ENCODE data around the gene HIVEP3.

HIVEP3 gene

GRCh38 chr1:41848216-41848952 lies 70.3 kb downstream of the HIVEP3 start:
- H3K9ac ChIP-seq (ENCODE audit: low read length in 2 of 2) = no peak overlapping the region
- H3K27ac ChIP-seq (ENCODE audit: low read length) = no peak overlapping the region
- no peaks in the 10 kb centered on the region for H3K4me1 ChIP-seq (ENCODE audit: control insufficient read depth, insufficient read depth, low read length)
- no peaks in the 10 kb centered on the region for H3K9me3 ChIP-seq (ENCODE audit: control insufficient read depth in 2 of 2, low read length in 2 of 2)
- H3K4me3 ChIP-seq (ENCODE audit: low read length in 2 of 2) = no peak overlapping the region
- no peaks in the 10 kb centered on the region for H3K36me3 ChIP-seq (ENCODE audit: control insufficient read depth in 2 of 2, insufficient read depth in 2 of 2, low read length in 2 of 2)
- no peaks in the 10 kb centered on the region for H3K27me3 ChIP-seq (ENCODE audit: control insufficient read depth in 1 of 2, insufficient read depth in 2 of 2, low read length in 2 of 2)

GRCh38 chr1:41847733-41848132 lies 71.0 kb downstream of the HIVEP3 start:
- Histone ChIP-seq H3K27ac (ENCODE audit: low read length) (no peak overlapping the region), H3K9ac (ENCODE audit: low read length in 2 of 2) (no peak overlapping the region), H3K27me3 (ENCODE audit: control insufficient read depth in 1 of 2, insufficient read depth in 2 of 2, low read length in 2 of 2) (no peaks in the 10 kb centered on the region), H3K4me1 (ENCODE audit: control insufficient read depth, insufficient read depth, low read length) (no peaks in the 10 kb centered on the region), H3K36me3 (ENCODE audit: control insufficient read depth in 2 of 2, insufficient read depth in 2 of 2, low read length in 2 of 2) (no peaks in the 10 kb centered on the region), H3K9me3 (ENCODE audit: control insufficient read depth in 2 of 2, low read length in 2 of 2) (no peaks in the 10 kb centered on the region), H3K4me3 (ENCODE audit: low read length in 2 of 2) (no peak overlapping the region)

DNA sequence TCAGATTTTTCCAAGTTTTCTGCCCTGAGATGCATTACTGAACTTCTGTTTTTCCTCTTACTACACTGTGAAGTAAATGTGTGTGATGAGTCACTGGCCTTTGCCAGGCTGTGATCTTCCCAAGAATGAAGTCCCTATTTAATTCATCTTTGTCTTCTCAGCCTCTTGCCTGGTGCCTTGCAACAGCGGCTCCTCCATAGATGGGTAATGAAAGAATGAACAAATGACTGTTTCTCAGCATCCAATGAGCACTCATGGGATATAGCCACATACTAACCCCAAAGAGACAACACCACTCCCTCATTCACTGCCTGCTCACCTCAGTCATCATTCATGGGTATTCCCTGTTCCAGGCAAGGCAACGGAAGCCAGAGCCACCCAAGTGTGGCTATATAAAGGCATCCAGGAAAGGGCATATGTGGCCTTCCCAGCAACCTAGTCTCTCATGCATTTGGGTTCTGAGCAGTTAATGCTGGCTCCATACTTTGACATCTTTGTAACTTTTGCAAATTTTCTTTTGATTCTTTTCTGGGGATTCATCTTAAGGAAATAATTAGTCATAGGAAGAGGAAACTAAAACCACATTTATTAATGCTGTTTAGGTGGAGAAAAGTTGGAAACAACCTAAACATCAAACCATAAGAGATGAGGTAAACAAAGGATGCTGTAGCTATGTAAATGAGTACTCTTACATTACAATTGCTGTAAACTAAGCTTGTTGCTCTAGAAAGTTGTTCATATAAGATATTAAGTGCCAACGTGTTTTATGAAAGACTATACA lies 71.9 kb downstream of the HIVEP3 start:
- Histone ChIP-seq H3K27me3 (ENCODE audit: control insufficient read depth in 1 of 2, insufficient read depth in 2 of 2, low read length in 2 of 2) (no peaks in the 10 kb centered on the region), H3K9me3 (ENCODE audit: control insufficient read depth in 2 of 2, low read length in 2 of 2) (no peaks in the 10 kb centered on the region), H3K4me1 (ENCODE audit: control insufficient read depth, insufficient read depth, low read length) (no peaks in the 10 kb centered on the region), H3K9ac (ENCODE audit: low read length in 2 of 2) (no peak overlapping the region), H3K27ac (ENCODE audit: low read length) (no peak overlapping the region), H3K4me3 (ENCODE audit: low read length in 2 of 2) (no peak overlapping the region), H3K36me3 (ENCODE audit: control insufficient read depth in 2 of 2, insufficient read depth in 2 of 2, low read length in 2 of 2) (no peaks in the 10 kb centered on the region)

DNA sequence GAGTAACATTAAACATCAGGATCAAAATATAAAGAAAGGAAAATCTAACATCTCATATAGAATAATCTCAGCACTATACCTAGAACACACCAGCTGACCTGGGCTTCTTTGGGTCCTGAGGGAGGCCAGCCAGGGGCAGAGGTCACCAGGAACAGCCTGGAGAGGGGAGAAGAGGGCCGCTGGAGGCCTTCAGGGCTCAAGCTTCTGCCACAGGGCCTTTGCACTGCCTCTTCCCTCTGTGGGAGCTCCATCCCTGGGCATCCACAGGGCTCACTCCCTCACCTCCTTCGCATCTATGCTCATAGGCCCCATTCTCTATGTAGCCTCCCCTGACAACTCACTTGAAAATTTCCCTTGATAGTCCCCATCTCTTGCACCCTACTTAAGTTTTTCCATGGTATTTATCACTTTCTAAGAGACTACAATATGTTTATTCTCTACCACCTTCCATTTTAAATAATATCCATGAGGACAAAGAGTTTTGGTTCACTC lies 73.9 kb downstream of the HIVEP3 start:
- no peak overlapping the region for H3K4me3 ChIP-seq (ENCODE audit: low read length in 2 of 2)
- no peaks in the 10 kb centered on the region for H3K4me1 ChIP-seq (ENCODE audit: control insufficient read depth, insufficient read depth, low read length)

DNA sequence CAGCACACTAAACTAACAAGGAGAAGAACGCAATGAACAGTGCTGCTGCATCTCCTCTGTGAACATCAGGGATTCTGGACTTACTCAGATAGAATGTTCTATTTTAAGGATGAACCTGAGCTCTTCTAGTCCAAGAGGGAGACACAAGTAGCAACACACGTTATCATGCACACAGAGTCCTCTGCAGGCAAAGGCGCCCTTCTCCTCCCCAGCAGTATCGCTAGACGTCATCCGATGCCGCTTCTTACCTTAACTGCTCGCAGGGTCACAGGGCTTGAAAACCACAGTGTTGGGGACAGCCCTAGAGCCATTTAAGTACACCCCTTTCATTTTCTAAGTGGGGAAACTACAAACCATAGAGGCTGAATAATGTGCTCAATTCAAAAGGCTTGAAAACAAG lies 74.5 kb downstream of the HIVEP3 start:
- Histone ChIP-seq H3K36me3 (ENCODE audit: control insufficient read depth in 2 of 2, insufficient read depth in 2 of 2, low read length in 2 of 2) (no peaks in the 10 kb centered on the region), H3K9ac (ENCODE audit: low read length in 2 of 2) (no peak overlapping the region), H3K4me1 (ENCODE audit: control insufficient read depth, insufficient read depth, low read length) (no peaks in the 10 kb centered on the region), H3K27ac (ENCODE audit: low read length) (no peak overlapping the region), H3K9me3 (ENCODE audit: control insufficient read depth in 2 of 2, low read length in 2 of 2) (no peaks in the 10 kb centered on the region), H3K27me3 (ENCODE audit: control insufficient read depth in 1 of 2, insufficient read depth in 2 of 2, low read length in 2 of 2) (no peaks in the 10 kb centered on the region), H3K4me3 (ENCODE audit: low read length in 2 of 2) (no peak overlapping the region)

More for the DNA sequence above, 73.9 kb downstream of the HIVEP3 start:
- no peaks in the 10 kb centered on the region for H3K36me3 ChIP-seq (ENCODE audit: control insufficient read depth in 2 of 2, insufficient read depth in 2 of 2, low read length in 2 of 2)
- H3K27ac ChIP-seq (ENCODE audit: low read length) = no peak overlapping the region
- no peaks in the 10 kb centered on the region for H3K27me3 ChIP-seq (ENCODE audit: control insufficient read depth in 1 of 2, insufficient read depth in 2 of 2, low read length in 2 of 2)
- no peaks in the 10 kb centered on the region for H3K9me3 ChIP-seq (ENCODE audit: control insufficient read depth in 2 of 2, low read length in 2 of 2)
- H3K9ac ChIP-seq (ENCODE audit: low read length in 2 of 2) = no peak overlapping the region

- Histone ChIP-seq H3K9me3 (ENCODE audit: control insufficient read depth in 2 of 2, low read length in 2 of 2) (no peaks in the 10 kb centered on the region), H3K4me1 (ENCODE audit: control insufficient read depth, insufficient read depth, low read length) (no peaks in the 10 kb centered on the region), H3K27ac (ENCODE audit: low read length) (no peak overlapping the region), H3K4me3 (ENCODE audit: low read length in 2 of 2) (no peak overlapping the region), H3K27me3 (ENCODE audit: control insufficient read depth in 1 of 2, insufficient read depth in 2 of 2, low read length in 2 of 2) (no peaks in the 10 kb centered on the region), H3K9ac (ENCODE audit: low read length in 2 of 2) (no peak overlapping the region), H3K36me3 (ENCODE audit: control insufficient read depth in 2 of 2, insufficient read depth in 2 of 2, low read length in 2 of 2) (no peaks in the 10 kb centered on the region)
Observed at GRCh38 chr1:41842993-41843755, 75.5 kb downstream of the HIVEP3 start.

GRCh38 chr1:41842326-41842725 lies 76.4 kb downstream of the HIVEP3 start:
- H3K4me1 ChIP-seq (ENCODE audit: control insufficient read depth, insufficient read depth, low read length) = no peaks in the 10 kb centered on the region
- H3K9ac ChIP-seq (ENCODE audit: low read length in 2 of 2) = no peak overlapping the region
- H3K9me3 ChIP-seq (ENCODE audit: control insufficient read depth in 2 of 2, low read length in 2 of 2) = no peaks in the 10 kb centered on the region
- H3K36me3 ChIP-seq (ENCODE audit: control insufficient read depth in 2 of 2, insufficient read depth in 2 of 2, low read length in 2 of 2) = no peaks in the 10 kb centered on the region
- no peak overlapping the region for H3K27ac ChIP-seq (ENCODE audit: low read length)
- no peak overlapping the region for H3K4me3 ChIP-seq (ENCODE audit: low read length in 2 of 2)
- H3K27me3 ChIP-seq (ENCODE audit: control insufficient read depth in 1 of 2, insufficient read depth in 2 of 2, low read length in 2 of 2) = no peaks in the 10 kb centered on the region

DNA sequence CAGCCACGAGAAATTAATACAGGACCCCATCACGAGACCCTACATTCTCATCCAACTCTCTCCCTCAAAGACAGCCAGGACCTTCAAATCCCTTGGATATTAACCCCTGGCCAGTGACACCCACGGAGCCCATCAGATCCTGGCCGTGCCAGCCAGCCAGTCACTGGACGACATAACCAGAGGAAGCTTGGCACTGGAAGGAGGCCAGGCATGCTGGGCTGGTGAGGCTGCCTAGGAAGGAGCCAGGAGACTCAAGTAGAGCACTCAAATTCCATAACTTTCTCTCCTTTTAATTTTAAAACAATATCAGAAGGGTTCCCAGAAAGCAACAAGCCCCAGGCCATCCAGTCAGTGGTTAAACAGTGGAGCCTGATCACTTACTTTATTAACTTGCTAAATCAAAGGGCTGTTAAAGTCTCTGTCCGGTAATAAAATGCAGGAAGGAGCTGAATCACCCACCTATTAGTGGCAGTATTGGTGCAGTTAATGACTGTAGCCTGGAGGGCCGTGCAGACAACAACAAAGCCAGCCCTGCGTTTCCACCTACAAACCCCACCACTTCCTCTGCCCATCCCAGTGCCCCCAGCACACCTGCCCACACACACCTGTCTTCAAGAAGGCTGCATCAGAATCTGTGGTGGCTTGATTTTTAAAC lies 78.0 kb downstream of the HIVEP3 start:
- H3K27ac ChIP-seq (ENCODE audit: low read length) = no peak overlapping the region
- H3K36me3 ChIP-seq (ENCODE audit: control insufficient read depth in 2 of 2, insufficient read depth in 2 of 2, low read length in 2 of 2) = no peaks in the 10 kb centered on the region
- no peaks in the 10 kb centered on the region for H3K4me1 ChIP-seq (ENCODE audit: control insufficient read depth, insufficient read depth, low read length)
- no peak overlapping the region for H3K4me3 ChIP-seq (ENCODE audit: low read length in 2 of 2)
- no peaks in the 10 kb centered on the region for H3K9me3 ChIP-seq (ENCODE audit: control insufficient read depth in 2 of 2, low read length in 2 of 2)
- no peak overlapping the region for H3K9ac ChIP-seq (ENCODE audit: low read length in 2 of 2)
- H3K27me3 ChIP-seq (ENCODE audit: control insufficient read depth in 1 of 2, insufficient read depth in 2 of 2, low read length in 2 of 2) = no peaks in the 10 kb centered on the region

GRCh38 chr1:41838266-41838665 lies 80.5 kb downstream of the HIVEP3 start:
- Histone ChIP-seq H3K36me3 (ENCODE audit: control insufficient read depth in 2 of 2, insufficient read depth in 2 of 2, low read length in 2 of 2) (no peaks in the 10 kb centered on the region), H3K9ac (ENCODE audit: low read length in 2 of 2) (no peak overlapping the region), H3K4me3 (ENCODE audit: low read length in 2 of 2) (no peak overlapping the region), H3K4me1 (ENCODE audit: control insufficient read depth, insufficient read depth, low read length) (no peaks in the 10 kb centered on the region), H3K9me3 (ENCODE audit: control insufficient read depth in 2 of 2, low read length in 2 of 2) (no peaks in the 10 kb centered on the region), H3K27ac (ENCODE audit: low read length) (no peak overlapping the region), H3K27me3 (ENCODE audit: control insufficient read depth in 1 of 2, insufficient read depth in 2 of 2, low read length in 2 of 2) (no peaks in the 10 kb centered on the region)

GRCh38 chr1:41837691-41838090 lies 81.0 kb downstream of the HIVEP3 start:
- Histone ChIP-seq H3K9ac (ENCODE audit: low read length in 2 of 2) (no peak overlapping the region), H3K4me3 (ENCODE audit: low read length in 2 of 2) (no peak overlapping the region), H3K27me3 (ENCODE audit: control insufficient read depth in 1 of 2, insufficient read depth in 2 of 2, low read length in 2 of 2) (no peaks in the 10 kb centered on the region), H3K36me3 (ENCODE audit: control insufficient read depth in 2 of 2, insufficient read depth in 2 of 2, low read length in 2 of 2) (no peaks in the 10 kb centered on the region), H3K27ac (ENCODE audit: low read length) (no peak overlapping the region), H3K4me1 (ENCODE audit: control insufficient read depth, insufficient read depth, low read length) (no peaks in the 10 kb centered on the region), H3K9me3 (ENCODE audit: control insufficient read depth in 2 of 2, low read length in 2 of 2) (no peaks in the 10 kb centered on the region)

Data from stomach smooth muscle (tissue), 2 donors.